Activated naive CD4-positive, alpha-beta T cell treated with anti-CD3 and anti-CD28 coated beads, Interleukin-2, amount 10 ng/mL, durations not matched to agents 7 days and 5 days (primary cell): Measurements from ENCODE around the gene CTNNBIP1.

Experiments used
- CTCF ChIA-PET: fragments of 350-600 bp; sonication (Branson Sonifier 250); formaldehyde crosslinking; loops from one replicate; lab custom pipeline; 2021; ENCODE audit warnings: antibody characterized with exemption; lab: Charles Lee
- DNase-seq: peaks from one replicate; pipeline ENCODE4 v3.0.0-alpha.2; 2020
- H3K27ac Mint-ChIP-seq: one replicate; pipeline ENCODE4 v1.8.0; 2021; ENCODE audit warnings: mild to moderate bottlenecking, moderate library complexity, mixed read lengths
- H3K27me3 Mint-ChIP-seq: one replicate; pipeline ENCODE4 v1.8.0; 2021; ENCODE audit warnings: mild to moderate bottlenecking, mixed read lengths
- H3K36me3 Mint-ChIP-seq: one replicate; pipeline ENCODE4 v1.8.0; 2021; ENCODE audit warnings: mixed read lengths
- H3K4me1 Mint-ChIP-seq: one replicate; pipeline ENCODE4 v1.8.0; 2021; ENCODE audit warnings: mixed read lengths
- H3K4me3 Mint-ChIP-seq: one replicate; pipeline ENCODE4 v1.8.0; 2021; ENCODE audit warnings: mild to moderate bottlenecking, moderate library complexity, mixed read lengths
- H3K9me3 Mint-ChIP-seq: one replicate; pipeline ENCODE4 v1.8.0; 2021; ENCODE audit warnings: mixed read lengths

Gene CTNNBIP1

GRCh38 chr1:9867408-9868243, 42.4 kb downstream of the CTNNBIP1 start:
- H3K27ac Mint-ChIP-seq: no peak overlapping the region
- CTCF ChIA-PET: interaction anchor here (0.6 to 19.8 kb wide), 15 partner anchors 7 to 376 kb away, joined by 3 to 314 read pairs (median 5); no protein-coding TSS in a partner anchor
- H3K27me3 Mint-ChIP-seq: peaks cover under 1% of the 10 kb centered on the region
- H3K36me3 Mint-ChIP-seq: no peaks in the 10 kb centered on the region
- H3K9me3 Mint-ChIP-seq: no peaks in the 10 kb centered on the region
- H3K4me3 Mint-ChIP-seq: no peak overlapping the region
- DNase-seq: peak; percentile 92
- peaks cover 12% of the 10 kb centered on the region for H3K4me1 Mint-ChIP-seq

- CTCF ChIA-PET: interaction anchor here (1.2 to 19.8 kb wide), 6 partner anchors 8 to 371 kb away, joined by 3 to 314 read pairs (median 10); no protein-coding TSS in a partner anchor
- no peak overlapping the region for H3K27ac Mint-ChIP-seq
- H3K36me3 Mint-ChIP-seq: no peaks in the 10 kb centered on the region
Measured at GRCh38 chr1:9866836-9867235, 43.2 kb downstream of the CTNNBIP1 start.

GRCh38 chr1:9865724-9866123, 44.3 kb downstream of the CTNNBIP1 start:
- Mint-ChIP-seq H3K4me1 (peaks cover 12% of the 10 kb centered on the region), H3K4me3 (no peak overlapping the region), H3K36me3 (no peaks in the 10 kb centered on the region), H3K27ac (peak overlapping the region; percentile 42), H3K27me3 (peaks cover 3% of the 10 kb centered on the region), H3K9me3 (no peaks in the 10 kb centered on the region)
- no peak for DNase-seq
- CTCF ChIA-PET: interaction anchor here (0.5 to 19.8 kb wide), 10 partner anchors 9 to 407 kb away, joined by 3 to 314 read pairs (median 4); no protein-coding TSS in a partner anchor

More at GRCh38 chr1:9866836-9867235, 43.2 kb downstream of the CTNNBIP1 start:
- H3K27me3 Mint-ChIP-seq: peaks cover 3% of the 10 kb centered on the region
- peaks cover 12% of the 10 kb centered on the region for H3K4me1 Mint-ChIP-seq
- H3K4me3 Mint-ChIP-seq: no peak overlapping the region
- DNase-seq: no peak
- no peaks in the 10 kb centered on the region for H3K9me3 Mint-ChIP-seq

- CTCF ChIA-PET: interaction anchor here (0.7 to 19.8 kb wide), 7 partner anchors 11 to 238 kb away, joined by 3 to 314 read pairs (median 3); no protein-coding TSS in a partner anchor
- Mint-ChIP-seq H3K27me3 (peaks cover 3% of the 10 kb centered on the region), H3K4me3 (no peak overlapping the region), H3K4me1 (peaks cover 19% of the 10 kb centered on the region), H3K9me3 (no peaks in the 10 kb centered on the region), H3K27ac (no peak overlapping the region), H3K36me3 (no peaks in the 10 kb centered on the region)
- DNase-seq: no peak
Measured at GRCh38 chr1:9863371-9863770, 46.7 kb downstream of the CTNNBIP1 start.

GRCh38 chr1:9861360-9861759, 48.7 kb downstream of the CTNNBIP1 start:
- DNase-seq: no peak
- no peak overlapping the region for H3K27ac Mint-ChIP-seq
- CTCF ChIA-PET: interaction anchor here (0.6 to 19.8 kb wide), 7 partner anchors 8 to 234 kb away, joined by 3 to 314 read pairs (median 3); no protein-coding TSS in a partner anchor
- H3K27me3 Mint-ChIP-seq: peaks cover 3% of the 10 kb centered on the region
- no peak overlapping the region for H3K4me3 Mint-ChIP-seq
- no peaks in the 10 kb centered on the region for H3K9me3 Mint-ChIP-seq
- peaks cover 12% of the 10 kb centered on the region for H3K4me1 Mint-ChIP-seq
- no peaks in the 10 kb centered on the region for H3K36me3 Mint-ChIP-seq

- CTCF ChIA-PET: interaction anchor here (0.7 to 19.8 kb wide), 5 partner anchors 9 to 233 kb away, joined by 3 to 314 read pairs (median 3); no protein-coding TSS in a partner anchor
- Mint-ChIP-seq H3K27ac (no peak overlapping the region), H3K4me1 (peaks cover 9% of the 10 kb centered on the region), H3K9me3 (no peaks in the 10 kb centered on the region), H3K36me3 (no peaks in the 10 kb centered on the region), H3K27me3 (peaks cover 3% of the 10 kb centered on the region), H3K4me3 (no peak overlapping the region)
- no peak for DNase-seq
Measured at GRCh38 chr1:9860887-9861286, 49.2 kb downstream of the CTNNBIP1 start.

- Mint-ChIP-seq H3K27me3 (peaks cover 3% of the 10 kb centered on the region), H3K27ac (peak overlapping the region; percentile 45), H3K4me1 (peaks cover 9% of the 10 kb centered on the region), H3K36me3 (peaks cover 2% of the 10 kb centered on the region), H3K4me3 (no peak overlapping the region), H3K9me3 (no peaks in the 10 kb centered on the region)
- CTCF ChIA-PET: interaction anchor here (0.7 to 19.8 kb wide), 5 partner anchors 9 to 365 kb away, joined by 3 to 314 read pairs (median 4); no protein-coding TSS in a partner anchor
- DNase-seq: no peak
Measured at GRCh38 chr1:9859281-9860014, 50.6 kb downstream of the CTNNBIP1 start.

- Mint-ChIP-seq H3K4me3 (no peak overlapping the region), H3K36me3 (peaks cover 9% of the 10 kb centered on the region), H3K27ac (no peak overlapping the region), H3K9me3 (peaks cover 7% of the 10 kb centered on the region), H3K27me3 (peaks cover 3% of the 10 kb centered on the region), H3K4me1 (peaks cover 9% of the 10 kb centered on the region)
- DNase-seq: no peak
- CTCF ChIA-PET: interaction anchor here (0.9 to 19.8 kb wide), 3 partner anchors 10 to 364 kb away, joined by 3 to 314 read pairs (median 3); no protein-coding TSS in a partner anchor
Measured at GRCh38 chr1:9858293-9859035, 51.6 kb downstream of the CTNNBIP1 start.

GRCh38 chr1:9855186-9855585, 54.9 kb downstream of the CTNNBIP1 start:
- H3K36me3 Mint-ChIP-seq: peaks cover 13% of the 10 kb centered on the region
- H3K4me1 Mint-ChIP-seq: peaks cover 18% of the 10 kb centered on the region
- CTCF ChIA-PET: no interaction called here
- H3K9me3 Mint-ChIP-seq: peaks cover 8% of the 10 kb centered on the region
- H3K4me3 Mint-ChIP-seq: no peak overlapping the region
- DNase-seq: no peak
- H3K27ac Mint-ChIP-seq: no peak overlapping the region
- H3K27me3 Mint-ChIP-seq: peaks cover 18% of the 10 kb centered on the region

GRCh38 chr1:9853249-9853595, 56.8 kb downstream of the CTNNBIP1 start:
- Mint-ChIP-seq H3K9me3 (peaks cover 8% of the 10 kb centered on the region), H3K36me3 (peaks cover 13% of the 10 kb centered on the region), H3K4me3 (no peak overlapping the region), H3K4me1 (peaks cover 20% of the 10 kb centered on the region), H3K27me3 (peaks cover 18% of the 10 kb centered on the region), H3K27ac (no peak overlapping the region)
- CTCF ChIA-PET: interaction anchor here (0.8 kb wide), 1 partner anchor 69 kb away, joined by 3 read pairs; no protein-coding TSS in a partner anchor
- no peak for DNase-seq

GRCh38 chr1:9852410-9853248, 57.4 kb downstream of the CTNNBIP1 start:
- H3K4me3 Mint-ChIP-seq: no peak overlapping the region
- peaks cover 8% of the 10 kb centered on the region for H3K9me3 Mint-ChIP-seq
- peaks cover 13% of the 10 kb centered on the region for H3K36me3 Mint-ChIP-seq
- no peak for DNase-seq
- no peak overlapping the region for H3K27ac Mint-ChIP-seq
- H3K27me3 Mint-ChIP-seq: peaks cover 18% of the 10 kb centered on the region
- CTCF ChIA-PET: interaction anchor here (0.5 kb wide), 1 partner anchor 182 kb away, joined by 3 read pairs; no protein-coding TSS in a partner anchor
- H3K4me1 Mint-ChIP-seq: peaks cover 25% of the 10 kb centered on the region

GRCh38 chr1:9852004-9852403, 58.1 kb downstream of the CTNNBIP1 start:
- peaks cover 13% of the 10 kb centered on the region for H3K36me3 Mint-ChIP-seq
- no peak for DNase-seq
- peaks cover 8% of the 10 kb centered on the region for H3K9me3 Mint-ChIP-seq
- no peak overlapping the region for H3K27ac Mint-ChIP-seq
- peaks cover 18% of the 10 kb centered on the region for H3K27me3 Mint-ChIP-seq
- CTCF ChIA-PET: no interaction called here
- H3K4me1 Mint-ChIP-seq: peaks cover 25% of the 10 kb centered on the region
- H3K4me3 Mint-ChIP-seq: no peak overlapping the region
